IgD-negative memory B cell (primary cell): Measurements from ENCODE around the gene TBX5. TPM values are rescaled to one million over a fixed set of nuclear protein-coding genes. Genes with fewer than 3 reads are reported as not detected.

Source experiments
- H3K27ac Mint-ChIP-seq, 3 donors: one replicate each; pipeline ENCODE4 v1.8.0; 2020 to 2022; ENCODE audit warnings: mild to moderate bottlenecking in 3 of 3, mixed read lengths in 3 of 3, moderate library complexity in 1 of 3
- H3K27me3 Mint-ChIP-seq: one replicate; pipeline ENCODE4 v1.8.0; 2021; ENCODE audit warnings: mixed read lengths
- H3K36me3 Mint-ChIP-seq: one replicate; pipeline ENCODE4 v1.8.0; 2020; ENCODE audit warnings: mild to moderate bottlenecking, mixed read lengths
- H3K4me1 Mint-ChIP-seq, 3 donors: one replicate each; pipeline ENCODE4 v1.8.0; 2020 to 2022; ENCODE audit warnings: mixed read lengths in 3 of 3, mild to moderate bottlenecking in 1 of 3
- H3K4me3 Mint-ChIP-seq, 4 donors: one replicate each; pipeline ENCODE4 v1.8.0; 2020 to 2022; ENCODE audit warnings: mild to moderate bottlenecking in 4 of 4, mixed read lengths in 4 of 4, moderate library complexity in 3 of 4
- H3K9me3 Mint-ChIP-seq, 3 donors: one replicate each; pipeline ENCODE4 v1.8.0; 2020 to 2021; ENCODE audit warnings: mixed read lengths in 3 of 3, mild to moderate bottlenecking in 1 of 3
- polyA plus RNA-seq: library from polyadenylated mRNA; unstranded; fragments of 300-500 nt; fragmentation: Illumina TruSeq; gene quantifications from one replicate; pipeline ENCODE4 v1.2.3, GENCODE V29; 2021

Gene TBX5
- polyA plus RNA-seq, 1 donor from 2014 or later = not detected

- no peak overlapping the region for H3K27ac Mint-ChIP-seq
- no peaks in the 10 kb centered on the region for H3K4me1 Mint-ChIP-seq
- peaks cover 0 to 5% (median under 1%) of the 10 kb centered on the region in 3 donors for H3K9me3 Mint-ChIP-seq
- H3K27me3 Mint-ChIP-seq = peaks cover 3% of the 10 kb centered on the region
- no peak overlapping the region for H3K4me3 Mint-ChIP-seq
- H3K36me3 Mint-ChIP-seq = no peaks in the 10 kb centered on the region
Observed at GRCh38 chr12:114316076-114316475, 89.9 kb downstream of the TBX5 start.

GRCh38 chr12:114314974-114315720 is 90.8 kb downstream of the TBX5 start:
- H3K27me3 Mint-ChIP-seq = peaks cover 3% of the 10 kb centered on the region
- H3K4me1 Mint-ChIP-seq = no peaks in the 10 kb centered on the region
- H3K36me3 Mint-ChIP-seq = no peaks in the 10 kb centered on the region
- no peak overlapping the region for H3K27ac Mint-ChIP-seq
- H3K4me3 Mint-ChIP-seq = no peak overlapping the region
- H3K9me3 Mint-ChIP-seq = peaks cover 0 to 5% (median 1%) of the 10 kb centered on the region in 3 donors

- Mint-ChIP-seq H3K27ac (no peak overlapping the region), H3K27me3 (peaks cover 3% of the 10 kb centered on the region), H3K36me3 (no peaks in the 10 kb centered on the region), H3K9me3 (peaks cover 0 to 5% (median 1%) of the 10 kb centered on the region in 3 donors), H3K4me3 (peak overlapping the region in 1 of 4 donors; percentile 42), H3K4me1 (no peaks in the 10 kb centered on the region)
Observed at GRCh38 chr12:114314403-114314802, 91.5 kb downstream of the TBX5 start.

GRCh38 chr12:114313910-114314309 is 92.0 kb downstream of the TBX5 start:
- H3K27ac Mint-ChIP-seq = no peak overlapping the region
- H3K36me3 Mint-ChIP-seq = no peaks in the 10 kb centered on the region
- no peaks in the 10 kb centered on the region for H3K4me1 Mint-ChIP-seq
- H3K4me3 Mint-ChIP-seq = no peak overlapping the region
- H3K27me3 Mint-ChIP-seq = peaks cover 3% of the 10 kb centered on the region
- H3K9me3 Mint-ChIP-seq = peaks cover 0 to 7% (median 1%) of the 10 kb centered on the region in 3 donors

- Mint-ChIP-seq H3K36me3 (no peaks in the 10 kb centered on the region), H3K27ac (no peak overlapping the region), H3K9me3 (peaks cover 3 to 4% (median 4%) of the 10 kb centered on the region in 3 donors), H3K4me1 (no peaks in the 10 kb centered on the region), H3K27me3 (peaks cover 3% of the 10 kb centered on the region), H3K4me3 (no peak overlapping the region)
Observed at GRCh38 chr12:114311974-114312373, 94.0 kb downstream of the TBX5 start.

GRCh38 chr12:114306646-114307045 is 99.3 kb downstream of the TBX5 start:
- H3K27ac Mint-ChIP-seq = no peak overlapping the region
- H3K9me3 Mint-ChIP-seq = peaks cover 4 to 8% (median 5%) of the 10 kb centered on the region in 3 donors
- no peaks in the 10 kb centered on the region for H3K36me3 Mint-ChIP-seq
- H3K27me3 Mint-ChIP-seq = no peaks in the 10 kb centered on the region
- no peaks in the 10 kb centered on the region for H3K4me1 Mint-ChIP-seq
- H3K4me3 Mint-ChIP-seq = no peak overlapping the region

GRCh38 chr12:114305446-114305845 is 100.5 kb downstream of the TBX5 start:
- Mint-ChIP-seq H3K9me3 (peaks cover 4 to 8% (median 4%) of the 10 kb centered on the region in 3 donors), H3K27ac (no peak overlapping the region), H3K36me3 (no peaks in the 10 kb centered on the region), H3K4me1 (no peaks in the 10 kb centered on the region), H3K27me3 (peaks cover 3% of the 10 kb centered on the region), H3K4me3 (no peak overlapping the region)
